Measurements from ENCODE around the gene ASB2. TPM values are rescaled to one million over a fixed set of nuclear protein-coding genes. Genes with fewer than 3 reads are reported as not detected.

ASB2 gene
- total RNA-seq, 1 experiment from 2014 or later = not detected

DNA sequence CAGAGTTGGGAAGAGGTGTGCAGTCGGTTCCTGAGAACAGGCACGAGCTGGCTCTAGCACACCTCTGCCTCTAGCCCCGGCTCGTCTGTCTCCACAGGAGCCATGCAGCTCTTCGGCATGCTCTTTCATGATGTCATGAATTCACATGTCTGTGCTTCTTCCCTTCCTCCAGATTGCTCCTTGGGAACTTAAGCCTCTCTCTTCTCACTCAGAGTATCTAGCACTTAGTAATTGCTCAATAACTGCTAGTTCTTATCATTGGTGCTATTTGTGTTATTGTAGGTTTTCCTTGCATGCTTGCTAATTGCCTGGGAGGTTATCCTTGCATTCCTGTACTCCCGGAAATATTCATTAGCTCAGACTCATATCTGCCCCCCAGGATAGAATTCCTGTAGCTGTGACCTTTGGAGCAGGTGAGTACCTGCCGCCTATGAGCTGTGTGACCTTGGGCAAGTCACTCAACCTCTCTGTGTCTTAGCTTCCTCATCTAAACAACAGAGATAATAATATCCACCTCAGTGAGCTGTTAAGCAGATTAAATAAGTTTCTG lies 29.8 kb downstream of the ASB2 start:
- H3K27ac ChIP-seq (ENCODE audit: low read depth, low read length) = no peak overlapping the region
- no peaks in the 10 kb centered on the region for H3K79me2 ChIP-seq (ENCODE audit: insufficient read depth, low read length)
- ATAC-seq = peak; percentile 35
- H3K4me1 ChIP-seq (ENCODE audit: control insufficient read depth in 1 of 2, insufficient read depth in 2 of 2, low read length in 2 of 2) = peaks cover 11 to 41% of the 10 kb centered on the region in 2 experiments
- TF ChIP-seq SP1 (IDR thresholded peaks at IDR 0.05; ENCODE audit: low read depth) (no peak), EZH2 (IDR thresholded peaks at IDR 0.05) (no peak), TCF7L2 (IDR thresholded peaks at IDR 0.05; ENCODE audit: borderline replicate concordance, extremely low read depth, insufficient read depth, insufficient read length) (no peak), SIN3A (IDR thresholded peaks at IDR 0.05; ENCODE audit: low read depth) (no peak), JUND (IDR thresholded peaks at IDR 0.05) (no peak), EZH2phosphoT487 (IDR thresholded peaks at IDR 0.05; ENCODE audit: borderline replicate concordance) (no peak), REST (IDR thresholded peaks at IDR 0.05; ENCODE audit: low read depth) (no peak), FOSL1 (IDR thresholded peaks at IDR 0.05; ENCODE audit: low read depth) (no peak), POLR2AphosphoS5 (IDR thresholded peaks at IDR 0.05; ENCODE audit: low read depth, low read length) (no peak)
- TF ChIP-seq, protein P1, sequence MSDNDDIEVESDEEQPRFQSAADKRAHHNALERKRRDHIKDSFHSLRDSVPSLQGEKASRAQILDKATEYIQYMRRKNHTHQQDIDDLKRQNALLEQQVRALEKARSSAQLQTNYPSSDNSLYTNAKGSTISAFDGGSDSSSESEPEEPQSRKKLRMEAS (IDR thresholded peaks at IDR 0.05) = no peak; the same call in 1 of the 2 replicates
- ChIA-PET POLR2A (interaction anchor here (1.5 kb wide), 1 partner anchor 12 kb away, joined by 6 read pairs; no protein-coding TSS in a partner anchor), RAD21 (ENCODE audit: low non-redundant PET in 1 of 2, low total read pairs in 2 of 2, uncharacterized antibody in 2 of 2, unreplicated experiment in 2 of 2) (no interaction called here), CTCF (interaction anchor here (1.0 to 1.8 kb wide), 2 partner anchors 10 to 190 kb away, joined by 5 to 6 read pairs; no protein-coding TSS in a partner anchor)
- H2AFZ ChIP-seq (ENCODE audit: low read depth, low read length, poor library complexity, severe bottlenecking) = peak overlapping the region; percentile 29
- intact Hi-C loops (cut with micrococcal nuclease) = no loop called here
- no peak for DNase-seq (ENCODE audit: low read depth, low spot score)
- H3K9me2 ChIP-seq (ENCODE audit: insufficient read depth) = no peaks in the 10 kb centered on the region
- H3K27me3 ChIP-seq (ENCODE audit: insufficient read depth, low read length) = no peaks in the 10 kb centered on the region
- H3K9ac ChIP-seq (ENCODE audit: low read length) = no peak overlapping the region
- H3K36me3 ChIP-seq (ENCODE audit: control insufficient read depth in 1 of 2, insufficient read depth in 2 of 2, low read length in 2 of 2) = no peaks in the 10 kb centered on the region
- no peaks in the 10 kb centered on the region for H3K9me3 ChIP-seq (ENCODE audit: control insufficient read depth in 1 of 2, insufficient read depth in 1 of 2, low read depth in 1 of 2, low read length in 2 of 2)
- peak overlapping the region; percentile 34 for H3K4me2 ChIP-seq (ENCODE audit: low read length)
- no TSS peak for BruUV-seq (replicated peaks)
- H3K4me3 ChIP-seq (replicated peaks in 1 of 2; ENCODE audit: low read depth in 1 of 2, low read length in 2 of 2) = no peak overlapping the region
- H4K20me1 ChIP-seq (ENCODE audit: insufficient read depth) = no peaks in the 10 kb centered on the region

All from HCT116 (cell line).